Measurements from ENCODE around the gene CD3D.

DNA sequence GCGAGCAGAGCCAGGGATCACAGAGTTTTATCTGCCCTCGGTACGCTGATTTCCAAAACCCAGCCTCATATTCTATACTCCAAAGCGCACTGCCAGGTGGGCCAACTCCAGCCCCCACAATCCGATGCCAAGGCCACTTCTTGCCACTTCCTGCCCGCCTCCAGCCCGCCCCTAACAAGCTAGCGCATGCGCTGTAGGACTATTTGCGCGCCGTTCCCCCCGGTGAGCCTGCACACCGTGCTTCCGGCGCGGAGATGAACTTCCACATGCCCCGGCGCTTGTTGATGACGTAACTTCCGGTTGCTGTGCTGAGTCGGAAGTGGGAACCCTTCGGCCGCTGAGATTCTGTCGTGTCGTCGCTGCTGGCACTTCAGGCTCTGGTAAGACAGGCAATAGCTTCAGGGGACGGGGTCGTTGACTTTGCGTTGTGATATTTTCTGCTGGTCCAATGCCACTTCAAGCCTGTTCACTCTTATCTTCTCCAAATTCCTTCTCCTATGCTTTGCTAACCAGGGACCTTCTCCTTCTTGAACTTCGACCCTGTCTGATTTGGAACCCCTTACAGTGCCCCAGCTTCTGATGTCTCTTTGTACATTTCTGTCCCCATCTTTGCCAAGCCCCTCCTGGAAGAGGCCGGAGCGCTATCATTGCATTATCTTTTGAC is 16.9 kb upstream of the CD3D start, which contains the start of gene UBE4A:
- TF ChIP-seq CTCF (conservative IDR thresholded peaks at IDR 0.05 in 1 of 2, IDR thresholded peaks at IDR 0.05 in 1 of 2; ENCODE audit: low read depth in 1 of 2, low read length in 2 of 2) (no peak), EZH2 (IDR thresholded peaks at IDR 0.05; ENCODE audit: low read length, missing control alignments) (no peak)

Measured in fibroblast of lung (primary cell).